Adrenal gland (tissue), 5 donors: ENCODE data around the gene PBX1.

Experiments
- POLR2A ChIP-seq, 2 donors: fragments of 450-650 bp; IDR thresholded peaks; one replicate each; pipeline ENCODE4 v1.6.1; 2017; ENCODE audit warnings: antibody characterized with exemption in 2 of 2, mild to moderate bottlenecking in 2 of 2, moderate library complexity in 1 of 2
- TF ChIP-seq, protein P1 (sequence below), 6 experiments: fragments of 450-650 bp in 4 of 6; fragments of 200-600 bp in 2 of 6; sonication (generic) in 1 of 6; IDR thresholded peaks; 1 replicate in 5 of 6; 2 replicates in 1 of 6; pipeline versions ENCODE4 v1.5.1 to v1.8.0; 2016 to 2021; ENCODE audit warnings: antibody characterized with exemption in 6 of 6, mild to moderate bottlenecking in 2 of 6, moderate library complexity in 1 of 6
- donor health status: DM: no; HTN: no; CAD: no.

GRCh38 chr1:164604541-164604940, 45.6 kb downstream of the PBX1 start:
- TF ChIP-seq, protein P1, sequence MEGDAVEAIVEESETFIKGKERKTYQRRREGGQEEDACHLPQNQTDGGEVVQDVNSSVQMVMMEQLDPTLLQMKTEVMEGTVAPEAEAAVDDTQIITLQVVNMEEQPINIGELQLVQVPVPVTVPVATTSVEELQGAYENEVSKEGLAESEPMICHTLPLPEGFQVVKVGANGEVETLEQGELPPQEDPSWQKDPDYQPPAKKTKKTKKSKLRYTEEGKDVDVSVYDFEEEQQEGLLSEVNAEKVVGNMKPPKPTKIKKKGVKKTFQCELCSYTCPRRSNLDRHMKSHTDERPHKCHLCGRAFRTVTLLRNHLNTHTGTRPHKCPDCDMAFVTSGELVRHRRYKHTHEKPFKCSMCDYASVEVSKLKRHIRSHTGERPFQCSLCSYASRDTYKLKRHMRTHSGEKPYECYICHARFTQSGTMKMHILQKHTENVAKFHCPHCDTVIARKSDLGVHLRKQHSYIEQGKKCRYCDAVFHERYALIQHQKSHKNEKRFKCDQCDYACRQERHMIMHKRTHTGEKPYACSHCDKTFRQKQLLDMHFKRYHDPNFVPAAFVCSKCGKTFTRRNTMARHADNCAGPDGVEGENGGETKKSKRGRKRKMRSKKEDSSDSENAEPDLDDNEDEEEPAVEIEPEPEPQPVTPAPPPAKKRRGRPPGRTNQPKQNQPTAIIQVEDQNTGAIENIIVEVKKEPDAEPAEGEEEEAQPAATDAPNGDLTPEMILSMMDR (IDR thresholded peaks at IDR 0.05) = no peak
- TF ChIP-seq POLR2A (IDR thresholded peaks at IDR 0.05) = no peak
